NB4 (cell line): ENCODE results near the gene POLR2F.

ENCODE experiments used
- POLR2A ChIP-seq: IDR thresholded peaks from 2 replicates; pipeline ENCODE4 v1.6.1; 2011; ENCODE audit warnings: mild to moderate bottlenecking; ENCODE audit not compliant: insufficient read length; ENCODE audit errors: extremely low read depth
- TF ChIP-seq, protein P1 (sequence below): IDR thresholded peaks from one replicate; pipeline ENCODE4 v1.5.1; 2012; ENCODE audit warnings: low read depth, low read length
- TF ChIP-seq, protein P2 (sequence below): IDR thresholded peaks from 2 replicates; pipeline ENCODE4 v1.6.1; 2011; ENCODE audit warnings: low read depth, low read length

DNA sequence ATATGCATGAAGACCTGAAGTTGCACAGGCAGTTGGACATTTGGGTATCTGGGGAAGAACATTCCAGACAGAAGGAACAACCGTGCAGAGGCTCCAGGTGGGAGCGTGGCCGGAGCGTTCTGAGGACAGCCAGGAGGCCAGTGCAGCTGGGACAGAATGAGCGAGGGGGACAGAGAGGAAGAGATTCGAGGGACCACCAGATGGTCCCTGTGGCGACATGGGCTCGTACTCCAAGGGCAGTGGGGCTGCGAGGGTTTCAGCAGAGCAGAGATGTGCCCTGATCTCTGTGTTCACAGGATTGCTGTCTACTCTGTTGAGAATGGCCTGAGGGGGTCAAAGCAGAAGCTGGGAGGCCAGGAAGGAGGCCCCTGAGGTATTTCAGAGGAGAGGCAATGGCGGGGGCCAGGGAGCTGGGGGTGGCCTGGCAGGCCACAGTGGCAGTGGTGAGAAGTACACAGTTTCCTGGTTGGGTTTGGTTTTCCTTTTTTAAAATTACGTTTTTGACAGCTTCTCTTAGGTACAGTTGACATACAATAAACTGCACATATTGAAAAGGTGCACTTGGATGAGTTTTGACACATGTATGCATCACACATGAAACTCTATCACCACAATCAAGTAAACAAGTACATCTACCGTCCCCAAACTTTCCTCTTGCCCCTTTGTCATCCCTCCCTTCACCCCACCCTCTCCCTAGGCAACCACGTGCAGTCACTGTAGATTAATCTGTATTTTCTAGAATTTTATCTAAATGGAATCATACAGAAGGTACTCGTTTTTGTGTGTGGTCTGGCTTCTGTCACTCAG, 55.7 kb downstream of the POLR2F start:
- TF ChIP-seq, protein P1, sequence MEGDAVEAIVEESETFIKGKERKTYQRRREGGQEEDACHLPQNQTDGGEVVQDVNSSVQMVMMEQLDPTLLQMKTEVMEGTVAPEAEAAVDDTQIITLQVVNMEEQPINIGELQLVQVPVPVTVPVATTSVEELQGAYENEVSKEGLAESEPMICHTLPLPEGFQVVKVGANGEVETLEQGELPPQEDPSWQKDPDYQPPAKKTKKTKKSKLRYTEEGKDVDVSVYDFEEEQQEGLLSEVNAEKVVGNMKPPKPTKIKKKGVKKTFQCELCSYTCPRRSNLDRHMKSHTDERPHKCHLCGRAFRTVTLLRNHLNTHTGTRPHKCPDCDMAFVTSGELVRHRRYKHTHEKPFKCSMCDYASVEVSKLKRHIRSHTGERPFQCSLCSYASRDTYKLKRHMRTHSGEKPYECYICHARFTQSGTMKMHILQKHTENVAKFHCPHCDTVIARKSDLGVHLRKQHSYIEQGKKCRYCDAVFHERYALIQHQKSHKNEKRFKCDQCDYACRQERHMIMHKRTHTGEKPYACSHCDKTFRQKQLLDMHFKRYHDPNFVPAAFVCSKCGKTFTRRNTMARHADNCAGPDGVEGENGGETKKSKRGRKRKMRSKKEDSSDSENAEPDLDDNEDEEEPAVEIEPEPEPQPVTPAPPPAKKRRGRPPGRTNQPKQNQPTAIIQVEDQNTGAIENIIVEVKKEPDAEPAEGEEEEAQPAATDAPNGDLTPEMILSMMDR: no peak
- TF ChIP-seq POLR2A: no peak
- TF ChIP-seq, protein P2, sequence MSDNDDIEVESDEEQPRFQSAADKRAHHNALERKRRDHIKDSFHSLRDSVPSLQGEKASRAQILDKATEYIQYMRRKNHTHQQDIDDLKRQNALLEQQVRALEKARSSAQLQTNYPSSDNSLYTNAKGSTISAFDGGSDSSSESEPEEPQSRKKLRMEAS: no peak
